ENCODE data around the gene RPL31. TPM values are rescaled to one million over a fixed set of nuclear protein-coding genes. Genes with fewer than 3 reads are reported as not detected.

The RPL31 gene
- total RNA-seq (2022; extraction: Qiagen RNA extraction) = 2,040 to 2,375 TPM (median 2,191 TPM) in 5 replicates

DNA sequence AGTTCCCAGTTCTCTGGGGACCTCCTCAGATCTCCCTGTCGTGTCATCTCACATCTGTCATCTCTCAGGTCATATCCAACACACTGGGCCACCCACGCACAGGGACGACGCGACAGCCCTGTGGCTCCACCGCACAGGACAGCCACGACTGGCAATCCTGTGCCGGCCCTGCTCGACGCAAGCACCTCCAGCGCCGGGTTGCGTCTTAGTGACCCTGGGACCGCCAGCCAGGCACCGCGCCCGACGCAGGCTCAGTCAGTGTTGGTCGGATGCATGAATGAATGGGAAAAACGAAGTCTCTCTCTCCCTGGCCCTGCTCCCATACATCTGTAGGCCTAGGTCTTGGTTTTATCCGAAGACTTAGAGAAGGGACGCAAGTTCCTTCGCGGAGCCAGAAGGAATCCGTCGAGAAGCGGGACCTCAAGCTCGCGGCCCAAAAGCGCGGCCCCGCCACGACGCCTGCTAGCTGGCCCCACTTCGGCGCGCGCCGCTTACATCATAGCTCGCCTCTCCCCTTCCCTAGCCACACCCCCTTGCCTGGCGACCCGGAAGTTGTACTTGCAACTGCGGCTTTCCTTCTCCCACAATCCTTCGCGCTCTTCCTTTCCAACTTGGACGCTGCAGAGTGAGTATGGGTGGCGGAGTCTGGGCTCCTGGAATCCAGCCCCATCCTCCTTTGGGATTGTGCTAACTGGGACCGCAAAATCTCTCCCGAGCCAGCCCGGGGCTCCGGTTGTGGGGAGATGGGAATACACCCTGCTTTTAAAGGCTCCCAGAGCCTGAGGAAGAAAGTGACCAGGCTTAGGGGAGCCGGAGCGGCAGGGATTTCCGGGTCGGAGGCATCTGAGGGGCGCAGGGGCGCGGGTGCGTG is at the start of gene RPL31:
RPL31 (plus strand) TSS at position 599 of the 871 bp plus-strand sequence. CDS start 413 bp downstream, outside the sequence.

Other genes with a start within 250 kb of the RPL31 start
- 69.0 to 96.3 TPM (median 80.5 TPM) in 5 replicates for gene NPAS2, start 182.2 kb upstream of the RPL31 start, total RNA-seq (2022; extraction: Qiagen RNA extraction)
- gene TBC1D8, start 149.1 kb downstream of the RPL31 start, total RNA-seq (2022; extraction: Qiagen RNA extraction) = 79.6 to 107 TPM (median 90.9 TPM) in 5 replicates

Data from A549 treated with Mapracorat at 1 μM for 4 hours (cell line).